Body of pancreas (tissue), 4 donors: ENCODE results near the gene ZNF248.

Source experiments
- CTCF ChIP-seq, 7 experiments: fragments of 450-650 bp in 4 of 7; fragments of 200-600 bp in 3 of 7; sonication (generic) in 3 of 7; IDR thresholded peaks; one replicate each; pipeline ENCODE4 v1.5.1; 2016 to 2019; ENCODE audit warnings: antibody characterized with exemption in 7 of 7
- POLR2A ChIP-seq, 3 donors: fragments of 450-650 bp; IDR thresholded peaks; one replicate each; pipeline ENCODE4 v1.6.1; 2016; ENCODE audit warnings: antibody characterized with exemption in 3 of 3, mild to moderate bottlenecking in 2 of 3

GRCh38 chr10:37747081-37747480 is 110.3 kb downstream of the ZNF248 start:
- TF ChIP-seq CTCF (IDR thresholded peaks at IDR 0.05) = no peak
- TF ChIP-seq POLR2A (IDR thresholded peaks at IDR 0.05) = no peak
